ENCODE results near the gene NUBP1.
"Not testable (repeated sequence)": the region's sequence is repeated elsewhere in the genome, so short reads cannot be mapped to it uniquely, and the experiment has no call there.

GRCh38 chr16:10779908-10780307 lies 36.3 kb downstream of the NUBP1 start:
- not testable (repeated sequence) for TF ChIP-seq CTCF, POLR2AphosphoS5 (IDR thresholded peaks at IDR 0.05)
